Measurements from ENCODE around the gene UGGT1.
"Not testable (repeated sequence)": the region's sequence is repeated elsewhere in the genome, so short reads cannot be mapped to it uniquely, and the experiment has no call there.

UGGT1 gene

DNA sequence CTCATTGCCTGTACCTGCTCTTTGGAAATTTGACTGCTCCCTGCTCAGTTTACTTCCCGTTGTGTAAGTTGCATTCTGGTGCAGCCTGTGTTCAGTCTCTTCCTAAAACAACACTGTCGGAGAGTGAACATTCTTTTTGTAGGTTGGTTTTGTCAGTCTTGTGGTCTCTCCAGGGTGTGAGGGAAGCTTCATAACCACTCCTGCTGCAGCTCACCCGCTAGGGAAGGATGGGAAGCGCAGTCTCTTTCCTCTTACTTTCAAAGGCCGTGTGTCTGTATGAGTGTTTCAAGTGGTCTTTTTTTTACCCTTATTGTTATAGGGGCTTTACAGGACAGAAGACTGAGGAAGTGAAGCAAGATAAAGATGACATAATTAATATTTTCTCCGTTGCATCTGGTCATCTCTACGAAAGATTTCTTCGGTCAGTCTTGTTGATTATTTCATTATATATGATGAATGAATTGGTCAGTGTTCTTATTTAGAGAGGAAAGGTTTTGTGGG, 87.2 kb downstream of the UGGT1 start:
- no peak for DNase-seq

- peak; percentile 38 for DNase-seq
These were observed 87.9 kb downstream of the UGGT1 start for GRCh38 chr2:128178650-128179460.

GRCh38 chr2:128179461-128179755, 88.4 kb downstream of the UGGT1 start:
- no peak for DNase-seq

DNA sequence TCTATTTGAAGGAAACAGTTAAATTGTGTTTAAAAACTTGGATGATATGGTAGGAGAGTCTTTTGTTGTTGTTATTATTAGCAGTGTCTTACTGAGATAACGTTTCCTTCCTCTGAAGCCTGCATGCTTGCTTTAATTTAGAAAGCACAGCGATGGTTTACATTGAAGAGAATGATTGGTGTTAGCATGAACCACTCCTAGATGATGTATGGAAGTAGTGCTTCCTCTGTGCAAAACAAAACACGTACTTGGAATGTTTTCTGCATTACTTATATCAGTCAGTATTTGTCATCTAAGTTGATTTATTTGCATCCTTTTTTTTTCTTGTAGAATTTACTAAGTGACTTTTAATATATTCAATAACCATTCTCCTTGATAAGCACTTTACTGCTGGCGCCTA, 89.0 kb downstream of the UGGT1 start:
- no peak for DNase-seq

DNA sequence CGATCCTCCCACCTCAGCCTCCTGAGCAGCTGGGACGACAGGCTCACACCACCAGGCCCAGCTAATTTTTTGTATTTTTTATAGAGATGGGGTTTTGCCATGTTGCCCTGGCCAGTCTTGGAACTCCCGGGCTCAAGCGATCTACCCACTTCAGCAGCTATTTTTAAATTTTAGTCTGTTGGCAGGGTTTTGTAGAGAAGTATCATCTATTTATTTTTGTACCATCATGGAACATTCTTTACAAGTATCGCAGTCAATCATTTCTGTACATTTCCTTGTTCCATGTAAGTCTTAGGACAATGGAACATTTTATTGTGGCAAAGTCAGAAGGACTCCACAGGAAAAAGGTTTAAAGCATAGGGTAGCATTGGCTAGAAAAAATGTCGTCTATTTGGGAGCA, 94.6 kb downstream of the UGGT1 start:
- no peak for DNase-seq

GRCh38 chr2:128187032-128187654, 96.1 kb downstream of the UGGT1 start:
- DNase-seq, result peak; percentile 53

GRCh38 chr2:128195435-128195984, 104.5 kb downstream of the UGGT1 start:
- no peak for DNase-seq

GRCh38 chr2:128196026-128196425, 105.0 kb downstream of the UGGT1 start:
- no peak for DNase-seq

DNA sequence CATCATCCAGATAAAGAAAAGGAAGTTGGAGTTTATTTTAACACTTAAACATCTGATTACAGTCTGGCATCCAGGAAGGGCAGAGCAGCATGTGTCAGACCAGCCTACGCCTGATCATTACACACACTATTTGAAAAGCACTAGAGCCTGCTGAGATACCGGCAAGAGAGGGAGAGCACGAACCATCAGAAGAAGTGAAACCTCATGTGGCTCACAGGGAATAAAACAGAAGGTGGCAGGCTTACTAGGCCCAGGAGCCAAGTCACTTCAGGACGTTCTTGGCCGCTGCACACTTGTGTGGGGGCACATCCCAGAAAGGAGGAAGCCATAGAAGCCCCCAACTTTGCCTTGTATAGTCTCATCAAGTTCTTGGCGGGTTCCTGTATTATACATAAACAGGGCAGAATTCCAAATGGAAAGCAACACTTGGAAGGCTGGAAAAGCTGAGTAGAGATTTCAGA, 105.5 kb downstream of the UGGT1 start:
- DNase-seq, result peak; percentile 23

DNA sequence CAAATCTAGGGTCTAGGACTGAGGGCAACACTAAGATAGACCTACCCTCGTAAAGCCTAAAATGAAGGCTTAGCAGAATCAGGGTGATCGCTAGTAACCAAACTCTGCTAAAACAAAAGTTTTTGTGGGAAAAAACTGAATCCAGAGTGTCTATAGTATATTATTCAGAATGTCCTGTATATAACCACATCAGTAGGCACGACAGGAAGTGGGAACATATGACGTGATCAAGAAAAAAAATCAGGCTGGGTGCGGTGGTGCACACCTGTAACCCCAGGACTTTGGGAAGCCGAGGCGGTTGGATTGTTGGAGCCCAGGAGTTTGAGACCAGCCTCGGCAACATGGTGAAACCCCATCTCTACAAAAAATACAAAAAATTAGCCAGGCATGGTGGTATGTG, 106.1 kb downstream of the UGGT1 start:
- no peak for DNase-seq

GRCh38 chr2:128198656-128199055, 107.7 kb downstream of the UGGT1 start:
- DNase-seq, result no peak

DNA sequence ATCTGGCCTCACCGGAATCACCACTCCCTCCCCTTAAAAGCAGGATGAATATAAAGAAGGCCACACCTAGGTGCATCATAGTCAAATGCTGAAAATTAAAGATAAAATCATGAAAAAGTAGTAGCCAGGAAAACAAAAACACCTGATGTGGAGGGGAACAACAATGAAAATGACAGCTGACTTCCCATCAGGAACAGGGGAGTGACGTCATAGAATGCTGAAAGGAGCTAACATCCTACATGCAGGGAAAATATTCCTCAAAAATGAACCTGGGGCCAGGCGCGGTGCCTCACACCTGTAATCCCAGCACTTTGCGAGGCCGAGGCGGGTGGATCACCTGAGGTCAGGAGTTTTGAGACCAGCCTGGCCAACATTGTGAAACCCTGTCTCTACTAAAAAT, 108.1 kb downstream of the UGGT1 start:
- DNase-seq, result no peak

GRCh38 chr2:128202791-128203190, 111.8 kb downstream of the UGGT1 start:
- DNase-seq, result no peak

DNA sequence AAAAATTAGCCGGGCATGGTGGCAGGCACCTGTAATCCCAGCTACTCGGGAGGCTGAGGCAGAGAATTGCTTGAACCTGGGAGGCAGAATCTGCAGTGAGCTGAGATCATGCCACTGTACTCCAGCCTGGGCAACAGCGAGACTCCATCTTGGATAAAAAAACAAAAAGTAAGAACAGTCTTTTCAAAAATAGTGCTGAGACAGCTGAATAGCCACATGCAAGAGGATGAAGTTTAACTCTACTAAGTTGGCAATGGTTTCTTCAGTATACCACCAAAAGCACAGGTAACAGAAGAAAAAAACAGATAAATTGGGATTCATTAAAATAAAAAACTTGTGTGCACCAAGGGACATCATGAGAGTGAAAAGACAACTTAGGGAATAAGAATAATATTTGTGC, 115.2 kb downstream of the UGGT1 start:
- no peak for DNase-seq

DNA sequence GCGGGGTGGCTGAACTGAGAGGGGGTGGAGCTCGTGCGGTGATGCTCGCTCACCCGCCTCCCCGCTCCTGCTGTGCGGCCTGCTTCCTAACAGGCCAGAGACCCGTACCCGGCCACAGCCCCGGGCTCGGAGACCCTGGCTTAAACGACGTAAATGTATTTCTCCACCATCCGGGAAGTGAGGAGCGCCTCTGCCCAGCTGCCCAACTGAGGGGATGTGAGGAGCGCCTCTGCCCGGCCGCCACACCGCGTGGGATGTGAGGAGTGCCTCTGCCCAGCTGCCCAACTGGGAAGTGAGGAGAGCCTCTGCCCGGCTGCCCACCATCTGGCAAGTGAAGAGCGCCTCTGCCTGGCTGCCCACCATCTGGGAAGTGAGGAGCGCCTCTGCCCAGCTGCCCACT, 117.0 kb downstream of the UGGT1 start:
- no peak for DNase-seq

DNA sequence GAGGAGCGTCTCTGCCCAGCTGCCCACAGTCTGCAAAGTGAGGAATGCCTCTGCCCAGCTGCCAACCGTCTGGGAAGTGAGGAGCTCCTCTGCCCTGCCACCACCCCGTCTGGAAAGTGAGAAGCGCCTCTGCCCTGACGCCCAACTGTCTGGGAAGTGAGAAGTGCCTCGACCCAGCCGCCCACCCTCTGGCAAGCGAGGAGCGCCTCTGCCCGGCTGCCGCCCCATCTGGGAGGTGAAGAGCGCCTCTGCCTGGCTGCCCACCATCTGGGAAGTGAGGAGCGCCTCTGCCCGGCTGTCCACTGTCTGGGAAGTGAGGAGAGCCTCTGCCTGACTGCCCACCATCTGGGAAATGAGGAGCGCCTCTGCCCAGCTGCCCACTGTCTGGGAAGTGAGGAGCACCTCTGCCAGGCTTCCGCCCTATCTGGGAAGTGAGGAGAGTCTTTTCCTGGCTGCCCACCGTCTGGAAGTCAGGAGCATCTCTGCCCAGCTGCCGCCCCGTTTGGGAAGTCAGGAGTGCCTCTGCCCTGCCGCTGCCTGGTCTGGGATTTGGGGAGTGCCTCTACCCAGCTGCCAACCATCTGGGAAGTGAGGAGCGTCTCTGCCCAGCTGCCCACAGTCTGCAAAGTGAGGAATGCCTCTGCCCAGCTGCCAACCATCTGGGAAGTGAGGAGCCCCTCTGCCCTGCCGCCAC, 117.8 kb downstream of the UGGT1 start:
- not testable (repeated sequence) for DNase-seq

GRCh38 chr2:128214251-128214650, 123.3 kb downstream of the UGGT1 start:
- no peak for DNase-seq

DNA sequence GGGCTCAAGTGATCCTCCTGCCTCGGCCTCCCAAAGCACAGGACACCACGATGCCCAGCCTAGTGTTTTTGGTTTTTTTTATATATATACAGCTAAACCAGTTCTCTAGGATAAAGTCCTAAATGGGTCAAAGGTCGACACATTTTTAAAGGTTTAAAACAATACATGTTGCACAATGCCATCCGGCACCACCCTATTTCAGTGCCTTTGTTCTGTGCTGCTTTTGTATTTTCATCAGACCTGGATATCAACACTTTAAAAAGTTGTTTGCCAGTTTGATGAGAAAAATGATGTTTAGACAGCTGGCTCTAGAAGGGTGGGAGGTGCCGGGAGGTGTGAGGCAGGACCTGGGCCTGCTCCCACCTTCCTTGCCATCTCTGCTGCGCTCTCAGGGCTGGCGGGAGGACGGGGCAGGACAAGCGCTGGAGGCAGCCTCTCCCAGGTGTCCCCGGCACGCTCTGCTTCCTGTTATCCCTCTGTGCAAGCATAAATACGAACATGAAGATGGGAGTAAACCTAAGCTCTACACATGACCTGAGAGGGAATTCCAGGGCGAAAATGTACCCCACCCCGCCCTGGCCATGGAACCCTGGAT, 124.0 kb downstream of the UGGT1 start:
- no peak for DNase-seq

- DNase-seq, result no peak
These were observed 125.1 kb downstream of the UGGT1 start for GRCh38 chr2:128215897-128216642.

DNA sequence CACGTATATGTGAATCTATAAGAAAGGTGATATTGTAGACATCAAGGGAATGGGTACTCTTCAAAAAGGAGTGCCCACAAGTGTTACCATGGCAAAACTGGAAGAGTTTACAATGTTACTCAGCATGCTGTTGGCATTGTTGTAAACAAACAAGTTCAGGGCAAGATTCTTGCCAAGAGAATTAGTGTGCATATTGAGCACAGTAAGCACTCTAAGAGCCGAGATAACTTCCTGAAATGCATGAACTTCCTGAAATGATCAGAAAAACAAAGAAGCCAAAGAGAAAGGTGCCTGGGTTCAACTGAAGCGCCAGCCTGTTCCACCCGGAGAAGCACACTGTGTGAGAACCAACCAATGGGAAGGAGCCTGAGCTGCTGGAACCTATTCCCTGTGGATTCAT, 126.7 kb downstream of the UGGT1 start:
- DNase-seq, result no peak

GRCh38 chr2:128219891-128220290, 128.9 kb downstream of the UGGT1 start:
- DNase-seq, result no peak

DNA sequence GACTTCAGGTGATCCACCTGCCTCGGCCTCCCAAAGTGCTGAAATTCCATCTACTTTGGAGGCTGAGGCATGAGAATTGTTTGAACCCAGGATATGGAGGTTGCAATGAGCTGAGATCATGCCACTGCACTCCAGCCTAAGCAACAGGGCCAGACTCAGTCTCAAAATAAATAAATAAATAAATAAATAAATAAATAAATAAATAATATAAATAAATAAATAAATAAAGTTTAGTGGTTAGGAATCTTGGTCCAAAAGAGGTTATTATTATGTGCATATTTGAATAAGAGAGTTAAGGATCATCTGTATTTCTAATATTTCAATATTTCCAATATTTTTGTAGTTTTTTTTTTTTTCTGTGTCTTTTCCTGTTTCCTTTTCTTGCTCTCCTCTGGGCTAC, 136.9 kb downstream of the UGGT1 start:
- no peak for DNase-seq

DNA sequence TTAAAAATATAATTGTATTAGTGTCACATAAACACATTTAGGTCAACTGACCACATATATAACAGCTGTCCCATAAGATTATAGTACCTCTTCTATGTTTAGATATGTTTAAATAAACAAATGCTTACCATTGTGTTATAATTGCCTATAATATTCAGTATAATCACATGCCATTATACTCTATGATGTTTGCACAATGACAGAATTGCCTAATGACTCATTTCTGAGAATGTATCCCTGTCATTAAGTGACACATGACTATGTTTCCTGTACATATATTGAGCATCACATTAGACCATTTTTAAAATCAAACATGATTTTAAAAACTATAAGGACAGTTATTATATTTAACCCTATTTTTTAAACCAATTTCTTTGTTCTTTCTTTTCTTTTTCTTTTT, 137.9 kb downstream of the UGGT1 start:
- DNase-seq, result no peak
